ENCODE results near the gene GPR84. TPM values are rescaled to one million over a fixed set of nuclear protein-coding genes. Genes with fewer than 3 reads are reported as not detected.

Gene GPR84
- total and polyA plus RNA-seq, 2 of the 13 experiments (the other 11 are each of a cell fraction or from before 2014, with no cell fraction given), result not detected

DNA sequence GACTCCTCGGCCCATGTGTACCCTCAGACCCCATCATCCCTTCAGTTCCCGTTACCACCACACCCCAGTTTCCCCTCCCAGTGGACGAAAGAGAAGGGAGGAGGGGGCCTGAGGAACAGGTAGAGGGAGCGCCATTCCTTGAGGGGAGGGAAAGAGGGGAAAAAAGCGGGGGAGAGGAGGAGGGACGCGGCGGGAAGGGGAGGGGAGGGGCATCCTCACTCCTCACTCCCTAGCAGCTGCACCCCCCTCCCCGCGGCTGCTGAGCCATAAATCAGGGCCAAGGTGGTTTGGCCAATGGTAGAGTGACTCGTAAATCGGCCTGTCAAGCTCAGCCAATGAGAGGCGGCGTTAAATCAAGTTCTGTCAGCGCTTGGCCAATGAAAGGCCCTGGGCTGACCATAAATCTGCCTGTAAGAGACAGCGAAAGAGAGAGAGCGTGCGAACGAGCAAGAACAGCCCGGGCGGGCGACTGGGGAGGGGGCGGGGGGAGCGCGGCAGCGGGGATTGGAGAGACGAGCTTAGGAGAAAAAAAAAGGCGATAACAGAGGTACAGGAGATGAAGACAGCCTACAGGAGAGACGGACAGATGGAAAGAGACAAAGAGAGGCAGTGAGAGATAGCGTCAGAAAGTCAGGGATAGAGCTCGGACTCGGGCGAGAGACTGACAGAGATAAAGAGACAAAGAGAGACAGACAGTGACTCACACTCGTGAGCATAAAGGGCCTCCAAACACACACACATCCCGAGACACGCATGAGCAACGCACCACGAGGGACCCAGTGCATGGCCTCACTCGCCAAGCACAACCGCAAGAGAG lies 5.1 kb downstream of the GPR84 start (continued):
- TF ChIP-seq, protein P1, sequence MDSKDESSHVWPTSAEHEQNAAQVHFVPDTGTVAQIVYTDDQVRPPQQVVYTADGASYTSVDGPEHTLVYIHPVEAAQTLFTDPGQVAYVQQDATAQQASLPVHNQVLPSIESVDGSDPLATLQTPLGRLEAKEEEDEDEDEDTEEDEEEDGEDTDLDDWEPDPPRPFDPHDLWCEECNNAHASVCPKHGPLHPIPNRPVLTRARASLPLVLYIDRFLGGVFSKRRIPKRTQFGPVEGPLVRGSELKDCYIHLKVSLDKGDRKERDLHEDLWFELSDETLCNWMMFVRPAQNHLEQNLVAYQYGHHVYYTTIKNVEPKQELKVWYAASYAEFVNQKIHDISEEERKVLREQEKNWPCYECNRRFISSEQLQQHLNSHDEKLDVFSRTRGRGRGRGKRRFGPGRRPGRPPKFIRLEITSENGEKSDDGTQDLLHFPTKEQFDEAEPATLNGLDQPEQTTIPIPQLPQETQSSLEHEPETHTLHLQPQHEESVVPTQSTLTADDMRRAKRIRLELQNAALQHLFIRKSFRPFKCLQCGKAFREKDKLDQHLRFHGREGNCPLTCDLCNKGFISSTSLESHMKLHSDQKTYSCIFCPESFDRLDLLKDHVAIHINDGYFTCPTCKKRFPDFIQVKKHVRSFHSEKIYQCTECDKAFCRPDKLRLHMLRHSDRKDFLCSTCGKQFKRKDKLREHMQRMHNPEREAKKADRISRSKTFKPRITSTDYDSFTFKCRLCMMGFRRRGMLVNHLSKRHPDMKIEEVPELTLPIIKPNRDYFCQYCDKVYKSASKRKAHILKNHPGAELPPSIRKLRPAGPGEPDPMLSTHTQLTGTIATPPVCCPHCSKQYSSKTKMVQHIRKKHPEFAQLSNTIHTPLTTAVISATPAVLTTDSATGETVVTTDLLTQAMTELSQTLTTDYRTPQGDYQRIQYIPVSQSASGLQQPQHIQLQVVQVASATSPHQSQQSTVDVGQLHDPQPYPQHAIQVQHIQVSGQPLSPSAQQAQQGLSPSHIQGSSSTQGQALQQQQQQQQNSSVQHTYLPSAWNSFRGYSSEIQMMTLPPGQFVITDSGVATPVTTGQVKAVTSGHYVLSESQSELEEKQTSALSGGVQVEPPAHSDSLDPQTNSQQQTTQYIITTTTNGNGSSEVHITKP (CRISPR knock-in tag; IDR thresholded peaks at IDR 0.05; ENCODE audit: low read depth), result peak; percentile 56; the same call in 1 of the 2 replicates
- TF ChIP-seq, protein P2, sequence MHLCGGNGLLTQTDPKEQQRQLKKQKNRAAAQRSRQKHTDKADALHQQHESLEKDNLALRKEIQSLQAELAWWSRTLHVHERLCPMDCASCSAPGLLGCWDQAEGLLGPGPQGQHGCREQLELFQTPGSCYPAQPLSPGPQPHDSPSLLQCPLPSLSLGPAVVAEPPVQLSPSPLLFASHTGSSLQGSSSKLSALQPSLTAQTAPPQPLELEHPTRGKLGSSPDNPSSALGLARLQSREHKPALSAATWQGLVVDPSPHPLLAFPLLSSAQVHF (CRISPR knock-in tag; IDR thresholded peaks at IDR 0.05), result no peak
- TF ChIP-seq, protein P3, sequence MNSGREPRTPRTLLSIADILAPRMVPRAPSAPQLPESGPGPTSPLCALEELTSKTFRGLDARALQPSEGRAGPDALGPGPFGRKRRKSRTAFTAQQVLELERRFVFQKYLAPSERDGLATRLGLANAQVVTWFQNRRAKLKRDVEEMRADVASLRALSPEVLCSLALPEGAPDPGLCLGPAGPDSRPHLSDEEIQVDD (CRISPR knock-in tag; IDR thresholded peaks at IDR 0.05; ENCODE audit: borderline replicate concordance), result no peak
- TF ChIP-seq KLF6 (CRISPR knock-in tag; IDR thresholded peaks at IDR 0.05) (peak; percentile 83), ZNF432 (CRISPR knock-in tag; IDR thresholded peaks at IDR 0.05; ENCODE audit: borderline replicate concordance) (no peak), ZBTB3 (CRISPR knock-in tag; IDR thresholded peaks at IDR 0.05; ENCODE audit: borderline replicate concordance, low read depth) (no peak), DMAP1 (CRISPR knock-in tag; IDR thresholded peaks at IDR 0.05) (peak; percentile 37; the same call in 1 of the 2 replicates), JUNB (CRISPR knock-in tag; IDR thresholded peaks at IDR 0.05; ENCODE audit: borderline replicate concordance) (no peak), MYC (CRISPR knock-in tag; IDR thresholded peaks at IDR 0.05; ENCODE audit: borderline replicate concordance) (peak; percentile 83), ZNF24 (IDR thresholded peaks at IDR 0.05) (no peak), SMARCC2 (IDR thresholded peaks at IDR 0.05) (no peak), ZNF850 (CRISPR knock-in tag; conservative IDR thresholded peaks at IDR 0.05) (no peak), TBP (CRISPR knock-in tag; IDR thresholded peaks at IDR 0.05) (no peak), ZNF354B (CRISPR knock-in tag; IDR thresholded peaks at IDR 0.05) (0 out of 2 replicates have a peak, but pooled peaks have one; percentile 56)
- TF ChIP-seq, protein P4, sequence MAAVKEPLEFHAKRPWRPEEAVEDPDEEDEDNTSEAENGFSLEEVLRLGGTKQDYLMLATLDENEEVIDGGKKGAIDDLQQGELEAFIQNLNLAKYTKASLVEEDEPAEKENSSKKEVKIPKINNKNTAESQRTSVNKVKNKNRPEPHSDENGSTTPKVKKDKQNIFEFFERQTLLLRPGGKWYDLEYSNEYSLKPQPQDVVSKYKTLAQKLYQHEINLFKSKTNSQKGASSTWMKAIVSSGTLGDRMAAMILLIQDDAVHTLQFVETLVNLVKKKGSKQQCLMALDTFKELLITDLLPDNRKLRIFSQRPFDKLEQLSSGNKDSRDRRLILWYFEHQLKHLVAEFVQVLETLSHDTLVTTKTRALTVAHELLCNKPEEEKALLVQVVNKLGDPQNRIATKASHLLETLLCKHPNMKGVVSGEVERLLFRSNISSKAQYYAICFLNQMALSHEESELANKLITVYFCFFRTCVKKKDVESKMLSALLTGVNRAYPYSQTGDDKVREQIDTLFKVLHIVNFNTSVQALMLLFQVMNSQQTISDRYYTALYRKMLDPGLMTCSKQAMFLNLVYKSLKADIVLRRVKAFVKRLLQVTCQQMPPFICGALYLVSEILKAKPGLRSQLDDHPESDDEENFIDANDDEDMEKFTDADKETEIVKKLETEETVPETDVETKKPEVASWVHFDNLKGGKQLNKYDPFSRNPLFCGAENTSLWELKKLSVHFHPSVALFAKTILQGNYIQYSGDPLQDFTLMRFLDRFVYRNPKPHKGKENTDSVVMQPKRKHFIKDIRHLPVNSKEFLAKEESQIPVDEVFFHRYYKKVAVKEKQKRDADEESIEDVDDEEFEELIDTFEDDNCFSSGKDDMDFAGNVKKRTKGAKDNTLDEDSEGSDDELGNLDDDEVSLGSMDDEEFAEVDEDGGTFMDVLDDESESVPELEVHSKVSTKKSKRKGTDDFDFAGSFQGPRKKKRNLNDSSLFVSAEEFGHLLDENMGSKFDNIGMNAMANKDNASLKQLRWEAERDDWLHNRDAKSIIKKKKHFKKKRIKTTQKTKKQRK (IDR thresholded peaks at IDR 0.05; ENCODE audit: low read length), result no peak
- TF ChIP-seq, protein P5, sequence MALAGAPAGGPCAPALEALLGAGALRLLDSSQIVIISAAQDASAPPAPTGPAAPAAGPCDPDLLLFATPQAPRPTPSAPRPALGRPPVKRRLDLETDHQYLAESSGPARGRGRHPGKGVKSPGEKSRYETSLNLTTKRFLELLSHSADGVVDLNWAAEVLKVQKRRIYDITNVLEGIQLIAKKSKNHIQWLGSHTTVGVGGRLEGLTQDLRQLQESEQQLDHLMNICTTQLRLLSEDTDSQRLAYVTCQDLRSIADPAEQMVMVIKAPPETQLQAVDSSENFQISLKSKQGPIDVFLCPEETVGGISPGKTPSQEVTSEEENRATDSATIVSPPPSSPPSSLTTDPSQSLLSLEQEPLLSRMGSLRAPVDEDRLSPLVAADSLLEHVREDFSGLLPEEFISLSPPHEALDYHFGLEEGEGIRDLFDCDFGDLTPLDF (CRISPR knock-in tag; IDR thresholded peaks at IDR 0.05), result 0 out of 2 replicates have a peak, but pooled peaks have one; percentile 51
- TF ChIP-seq, protein P6, sequence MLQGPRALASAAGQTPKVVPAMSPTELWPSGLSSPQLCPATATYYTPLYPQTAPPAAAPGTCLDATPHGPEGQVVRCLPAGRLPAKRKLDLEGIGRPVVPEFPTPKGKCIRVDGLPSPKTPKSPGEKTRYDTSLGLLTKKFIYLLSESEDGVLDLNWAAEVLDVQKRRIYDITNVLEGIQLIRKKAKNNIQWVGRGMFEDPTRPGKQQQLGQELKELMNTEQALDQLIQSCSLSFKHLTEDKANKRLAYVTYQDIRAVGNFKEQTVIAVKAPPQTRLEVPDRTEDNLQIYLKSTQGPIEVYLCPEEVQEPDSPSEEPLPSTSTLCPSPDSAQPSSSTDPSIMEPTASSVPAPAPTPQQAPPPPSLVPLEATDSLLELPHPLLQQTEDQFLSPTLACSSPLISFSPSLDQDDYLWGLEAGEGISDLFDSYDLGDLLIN (CRISPR knock-in tag; IDR thresholded peaks at IDR 0.05; ENCODE audit: borderline replicate concordance), result no peak
